Dermis blood vessel endothelial cell (primary cell): ENCODE results near the gene SERPING1. TPM values are rescaled to one million over a fixed set of nuclear protein-coding genes. Genes with fewer than 3 reads are reported as not detected.
"Not testable (repeated sequence)": the region's sequence is repeated elsewhere in the genome, so short reads cannot be mapped to it uniquely, and the experiment has no call there.

ENCODE experiments used
- DNase-seq: peaks from one replicate; pipeline ENCODE4 v3.0.0; 2010
- total RNA-seq: library from RNA; depleted of rRNA; stranded (reverse); fragments of >200 nt; gene quantifications from 2 replicates; pipeline ENCODE4 v1.2.3, GENCODE V29; 2014

Gene SERPING1
- total RNA-seq, 1 donor from 2014 or later, result 0.85 TPM

- DNase-seq, result peak; percentile 86
Observed at GRCh38 chr11:57638005-57638781, 40.7 kb downstream of the SERPING1 start.

GRCh38 chr11:57638811-57639320 is 41.4 kb downstream of the SERPING1 start:
- no peak for DNase-seq

- peak; percentile 45 for DNase-seq
Observed at GRCh38 chr11:57639321-57640067, 42.0 kb downstream of the SERPING1 start.

GRCh38 chr11:57640068-57640800 is 42.7 kb downstream of the SERPING1 start:
- DNase-seq, result no peak

- peak; percentile 77 for DNase-seq
Observed at GRCh38 chr11:57641011-57641807, 43.7 kb downstream of the SERPING1 start.

GRCh38 chr11:57643802-57644201 is 46.3 kb downstream of the SERPING1 start:
- DNase-seq, result no peak

GRCh38 chr11:57644748-57645688 is 47.5 kb downstream of the SERPING1 start:
- peak; percentile 85 for DNase-seq

- no peak for DNase-seq
Observed at GRCh38 chr11:57645689-57646085, 48.2 kb downstream of the SERPING1 start.

GRCh38 chr11:57646194-57646798 is 48.8 kb downstream of the SERPING1 start:
- DNase-seq, result no peak

GRCh38 chr11:57646799-57647303 is 49.4 kb downstream of the SERPING1 start:
- DNase-seq, result no peak

GRCh38 chr11:57647372-57647771 is 49.9 kb downstream of the SERPING1 start:
- no peak for DNase-seq

GRCh38 chr11:57647960-57648800 is 50.7 kb downstream of the SERPING1 start:
- DNase-seq, result no peak

- DNase-seq, result no peak
Observed at GRCh38 chr11:57648801-57649735, 51.6 kb downstream of the SERPING1 start.

- DNase-seq, result peak; percentile 72
Observed at GRCh38 chr11:57649826-57650738, 52.6 kb downstream of the SERPING1 start, which contains the start of gene YPEL4. TSS of gene YPEL4 (minus strand) at chr11:57649912. CDS start at chr11:57647107, 2,805 bp downstream.

GRCh38 chr11:57650739-57651090 is 53.2 kb downstream of the SERPING1 start:
- DNase-seq, result no peak

- no peak for DNase-seq
Observed at GRCh38 chr11:57651408-57651807, 53.9 kb downstream of the SERPING1 start.

GRCh38 chr11:57652230-57652629 is 54.7 kb downstream of the SERPING1 start:
- not testable (repeated sequence) for DNase-seq
